NB4 (cell line): ENCODE measurements around the gene CDC14B.

Experiments used
- POLR2A ChIP-seq: IDR thresholded peaks from 2 replicates; pipeline ENCODE4 v1.6.1; 2011; ENCODE audit warnings: mild to moderate bottlenecking; ENCODE audit not compliant: insufficient read length; ENCODE audit errors: extremely low read depth
- TF ChIP-seq, protein P1 (sequence below): IDR thresholded peaks from one replicate; pipeline ENCODE4 v1.5.1; 2012; ENCODE audit warnings: low read depth, low read length

DNA sequence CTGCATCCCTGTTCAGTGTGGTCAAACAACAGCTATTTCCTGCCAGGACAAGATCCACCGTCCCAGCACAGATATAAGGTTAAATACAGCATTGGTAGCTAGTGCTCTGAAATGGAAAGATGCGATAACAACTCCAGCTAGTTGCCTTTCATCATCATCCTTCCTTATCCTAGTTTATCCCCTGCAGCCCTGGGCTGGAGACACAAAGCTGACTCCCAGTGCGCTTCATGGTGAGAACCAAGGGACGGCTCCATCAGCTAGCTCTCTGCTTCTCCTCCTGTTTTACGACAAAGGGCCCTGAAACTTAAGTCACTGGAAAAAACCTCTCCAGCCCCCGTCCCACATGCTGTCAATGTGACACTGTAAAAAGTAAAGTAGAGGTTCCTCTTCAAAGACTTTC is 37.9 kb downstream of the CDC14B start:
- TF ChIP-seq, protein P1, sequence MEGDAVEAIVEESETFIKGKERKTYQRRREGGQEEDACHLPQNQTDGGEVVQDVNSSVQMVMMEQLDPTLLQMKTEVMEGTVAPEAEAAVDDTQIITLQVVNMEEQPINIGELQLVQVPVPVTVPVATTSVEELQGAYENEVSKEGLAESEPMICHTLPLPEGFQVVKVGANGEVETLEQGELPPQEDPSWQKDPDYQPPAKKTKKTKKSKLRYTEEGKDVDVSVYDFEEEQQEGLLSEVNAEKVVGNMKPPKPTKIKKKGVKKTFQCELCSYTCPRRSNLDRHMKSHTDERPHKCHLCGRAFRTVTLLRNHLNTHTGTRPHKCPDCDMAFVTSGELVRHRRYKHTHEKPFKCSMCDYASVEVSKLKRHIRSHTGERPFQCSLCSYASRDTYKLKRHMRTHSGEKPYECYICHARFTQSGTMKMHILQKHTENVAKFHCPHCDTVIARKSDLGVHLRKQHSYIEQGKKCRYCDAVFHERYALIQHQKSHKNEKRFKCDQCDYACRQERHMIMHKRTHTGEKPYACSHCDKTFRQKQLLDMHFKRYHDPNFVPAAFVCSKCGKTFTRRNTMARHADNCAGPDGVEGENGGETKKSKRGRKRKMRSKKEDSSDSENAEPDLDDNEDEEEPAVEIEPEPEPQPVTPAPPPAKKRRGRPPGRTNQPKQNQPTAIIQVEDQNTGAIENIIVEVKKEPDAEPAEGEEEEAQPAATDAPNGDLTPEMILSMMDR = no peak
- TF ChIP-seq POLR2A = no peak
